Activated naive CD4-positive, alpha-beta T cell treated with anti-CD3 and anti-CD28 coated beads, Interleukin-2, amount 50 U/mL, for 72 hours (primary cell): ENCODE measurements around the gene CAV1. TPM values are rescaled to one million over a fixed set of nuclear protein-coding genes. Genes with fewer than 3 reads are reported as not detected.

Experiments used
- ATAC-seq, 2 donors: fragments of 150-1000 bp; cut with Tn5 transposase; 2 replicates each; pipeline ENCODE4 v1.10.0; 2021; ENCODE audit warnings: mild to moderate bottlenecking in 2 of 2, moderate library complexity in 2 of 2
- DNase-seq, 2 donors: peaks; one replicate each; pipeline ENCODE4 v3.0.0; 2021 to 2022; ENCODE audit warnings: low spot score in 2 of 2
- H3K27ac Mint-ChIP-seq, 2 donors: one replicate each; pipeline ENCODE4 v1.8.0; 2022; ENCODE audit warnings: mild to moderate bottlenecking in 2 of 2, mixed read lengths in 2 of 2
- H3K36me3 Mint-ChIP-seq, 2 donors: one replicate each; pipeline ENCODE4 v1.8.0; 2022; ENCODE audit warnings: mixed read lengths in 2 of 2
- H3K9me3 Mint-ChIP-seq, 2 donors: one replicate each; pipeline ENCODE4 v1.8.0; 2022; ENCODE audit warnings: mixed read lengths in 2 of 2
- total RNA-seq, 2 donors: library from RNA; stranded (reverse); gene quantifications; one replicate each; pipeline ENCODE4 v1.2.3, GENCODE V29; 2022

CAV1 gene
- total RNA-seq, 2 donors from 2014 or later: not detected

- no peak overlapping the region for H3K27ac Mint-ChIP-seq
- H3K9me3 Mint-ChIP-seq: no peaks in the 10 kb centered on the region
- H3K36me3 Mint-ChIP-seq: no peaks in the 10 kb centered on the region
- no peak for DNase-seq
- no peak for ATAC-seq
Measured at GRCh38 chr7:116598278-116598677, 73.4 kb downstream of the CAV1 start.

DNA sequence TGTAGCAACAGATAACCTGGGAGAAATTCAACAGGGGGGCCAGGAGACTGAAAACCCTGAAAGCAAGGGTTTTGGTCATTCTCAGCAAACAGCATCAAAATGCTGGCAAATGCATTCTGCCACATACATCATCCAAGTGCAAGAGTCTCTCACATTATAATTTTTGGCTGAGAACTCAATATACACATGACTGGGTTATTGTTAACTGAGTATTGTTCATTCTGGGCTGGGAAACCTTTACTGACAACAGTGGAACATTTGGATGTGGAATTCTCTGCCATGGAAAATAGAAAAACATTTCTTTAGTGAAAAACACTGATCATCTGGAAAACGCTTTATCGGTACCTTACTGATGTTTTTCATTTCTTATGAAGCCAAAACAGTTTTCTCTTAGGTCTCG lies 74.0 kb downstream of the CAV1 start:
- Mint-ChIP-seq H3K36me3 (no peaks in the 10 kb centered on the region), H3K9me3 (no peaks in the 10 kb centered on the region), H3K27ac (no peak overlapping the region)
- DNase-seq (no peak), ATAC-seq (no peak)

GRCh38 chr7:116601426-116601825 lies 76.6 kb downstream of the CAV1 start:
- no peak overlapping the region for H3K27ac Mint-ChIP-seq
- H3K36me3 Mint-ChIP-seq: no peaks in the 10 kb centered on the region
- DNase-seq (peak in 1 of 2 donors; percentile 19), ATAC-seq (peak; percentile 79 to 92)
- no peaks in the 10 kb centered on the region for H3K9me3 Mint-ChIP-seq

GRCh38 chr7:116607299-116607698 lies 82.5 kb downstream of the CAV1 start:
- ATAC-seq: no peak
- no peaks in the 10 kb centered on the region for H3K9me3 Mint-ChIP-seq
- peaks cover 0 to 7% of the 10 kb centered on the region in 2 donors for H3K36me3 Mint-ChIP-seq
- H3K27ac Mint-ChIP-seq: no peak overlapping the region
- no peak for DNase-seq

GRCh38 chr7:116610210-116610609 lies 85.4 kb downstream of the CAV1 start:
- no peak for ATAC-seq
- no peak overlapping the region for H3K27ac Mint-ChIP-seq
- no peak for DNase-seq
- peaks cover 0 to 7% of the 10 kb centered on the region in 2 donors for H3K36me3 Mint-ChIP-seq
- no peaks in the 10 kb centered on the region for H3K9me3 Mint-ChIP-seq

DNA sequence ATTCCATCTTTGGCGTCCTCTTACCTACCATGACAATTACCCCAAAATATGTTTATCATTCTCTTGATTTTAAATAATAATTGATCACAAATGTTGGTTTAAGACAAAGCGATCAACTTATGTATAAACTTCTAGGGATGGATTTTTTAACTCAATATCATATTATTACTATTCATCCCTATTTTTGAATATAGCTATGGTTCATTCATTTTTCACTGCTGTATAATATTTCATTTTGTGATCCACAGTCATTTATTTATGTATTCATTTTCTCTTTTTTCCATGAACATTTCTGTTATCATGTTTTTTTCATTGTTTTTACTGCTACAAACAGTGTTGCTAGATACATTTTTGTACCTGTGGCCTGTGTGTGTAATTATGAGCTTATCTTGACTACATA lies 85.9 kb downstream of the CAV1 start:
- no peak for ATAC-seq
- peaks cover 0 to 7% of the 10 kb centered on the region in 2 donors for H3K36me3 Mint-ChIP-seq
- no peak overlapping the region for H3K27ac Mint-ChIP-seq
- H3K9me3 Mint-ChIP-seq: no peaks in the 10 kb centered on the region
- no peak for DNase-seq

Other genes with a start within 250 kb of the CAV1 start
- gene CAV2, start 25.3 kb upstream of the CAV1 start, total RNA-seq: under 1 TPM in 1 of 2 donors, not detected in 1; 0.12 TPM
- gene MET, start 147.2 kb downstream of the CAV1 start, total RNA-seq: under 1 TPM in 1 of 2 donors, not detected in 1; 0.88 TPM